ENCODE results near the gene TBX2.
"Not testable (repeated sequence)": the region's sequence is repeated elsewhere in the genome, so short reads cannot be mapped to it uniquely, and the experiment has no call there.

TBX2 gene

DNA sequence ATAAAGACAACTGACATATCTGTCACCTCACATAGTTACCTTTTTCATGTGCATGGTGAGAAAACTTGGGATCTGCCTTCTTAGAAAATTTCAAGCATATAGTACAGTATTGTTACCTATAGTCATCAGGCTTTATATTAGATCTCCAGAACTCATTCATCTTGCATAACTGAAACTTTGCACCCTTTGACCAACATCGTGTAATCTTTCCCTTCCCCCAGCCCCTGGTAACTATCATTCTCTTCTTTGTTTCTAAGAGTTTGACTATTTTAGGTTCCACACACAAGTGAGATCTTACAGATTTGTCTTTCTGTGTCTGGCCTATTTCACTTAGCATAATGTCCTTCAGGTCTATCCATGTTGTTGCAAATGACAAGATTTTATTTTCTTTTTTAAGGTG lies 29.6 kb downstream of the TBX2 start:
- no peak for DNase-seq (ENCODE audit: low read depth)
- TF ChIP-seq, protein P1, sequence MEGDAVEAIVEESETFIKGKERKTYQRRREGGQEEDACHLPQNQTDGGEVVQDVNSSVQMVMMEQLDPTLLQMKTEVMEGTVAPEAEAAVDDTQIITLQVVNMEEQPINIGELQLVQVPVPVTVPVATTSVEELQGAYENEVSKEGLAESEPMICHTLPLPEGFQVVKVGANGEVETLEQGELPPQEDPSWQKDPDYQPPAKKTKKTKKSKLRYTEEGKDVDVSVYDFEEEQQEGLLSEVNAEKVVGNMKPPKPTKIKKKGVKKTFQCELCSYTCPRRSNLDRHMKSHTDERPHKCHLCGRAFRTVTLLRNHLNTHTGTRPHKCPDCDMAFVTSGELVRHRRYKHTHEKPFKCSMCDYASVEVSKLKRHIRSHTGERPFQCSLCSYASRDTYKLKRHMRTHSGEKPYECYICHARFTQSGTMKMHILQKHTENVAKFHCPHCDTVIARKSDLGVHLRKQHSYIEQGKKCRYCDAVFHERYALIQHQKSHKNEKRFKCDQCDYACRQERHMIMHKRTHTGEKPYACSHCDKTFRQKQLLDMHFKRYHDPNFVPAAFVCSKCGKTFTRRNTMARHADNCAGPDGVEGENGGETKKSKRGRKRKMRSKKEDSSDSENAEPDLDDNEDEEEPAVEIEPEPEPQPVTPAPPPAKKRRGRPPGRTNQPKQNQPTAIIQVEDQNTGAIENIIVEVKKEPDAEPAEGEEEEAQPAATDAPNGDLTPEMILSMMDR (IDR thresholded peaks at IDR 0.05; ENCODE audit: insufficient read depth, low read depth, low read length, missing control alignments): no peak
- H3K4me3 ChIP-seq (ENCODE audit: low read length): no peak overlapping the region

DNA sequence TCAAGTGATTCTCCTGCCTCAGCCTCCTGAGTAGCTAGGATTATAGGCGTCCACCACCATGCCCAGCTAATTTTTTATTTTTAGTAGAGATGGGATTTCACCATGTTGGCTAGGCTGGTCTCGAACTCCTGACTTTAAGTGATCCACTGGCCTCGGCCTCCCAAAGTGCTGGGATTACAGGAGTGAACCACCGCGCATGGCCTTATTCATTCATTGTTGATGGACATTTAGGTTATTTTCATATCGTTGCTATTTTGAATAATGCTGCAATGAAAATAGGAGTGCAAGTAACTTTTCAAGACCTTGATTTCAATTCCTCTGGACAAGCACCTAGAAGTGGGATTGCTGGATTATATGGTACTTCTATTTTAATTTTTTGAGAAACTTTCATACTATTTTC lies 30.2 kb downstream of the TBX2 start:
- H3K4me3 ChIP-seq (ENCODE audit: low read length); DNase-seq (ENCODE audit: low read depth): not testable (repeated sequence)

DNA sequence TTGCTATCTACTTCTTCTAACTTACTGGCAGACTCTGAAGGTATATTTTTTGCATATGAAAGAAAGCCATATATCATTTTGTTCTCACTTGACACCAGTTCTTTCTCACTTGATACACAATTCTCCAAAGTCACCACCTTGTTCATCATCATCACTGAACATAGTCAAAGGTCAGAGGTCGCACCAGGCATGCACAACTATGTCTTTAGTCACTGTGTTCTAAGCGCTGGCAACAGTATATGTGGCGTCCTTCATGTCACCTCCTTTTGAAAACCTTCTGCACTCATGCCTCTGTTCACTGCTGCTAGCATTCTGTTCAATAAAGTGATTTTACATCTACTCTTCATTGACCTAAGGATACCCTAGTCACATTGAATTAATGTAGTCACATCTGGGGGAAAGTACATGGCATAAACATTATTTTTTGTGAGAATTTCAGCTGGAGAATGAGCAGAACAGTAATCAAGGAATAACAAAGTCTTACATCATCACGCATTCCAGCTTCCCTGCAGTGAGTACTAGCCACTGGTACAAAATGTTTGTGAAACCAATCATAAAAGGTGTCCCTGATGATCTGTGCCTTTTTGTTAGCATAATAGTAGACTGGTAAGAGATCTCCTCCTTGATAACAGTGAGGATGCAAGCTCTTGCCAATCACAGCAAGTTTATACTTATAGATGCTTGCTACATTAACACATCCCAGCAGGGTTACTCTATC lies 32.1 kb downstream of the TBX2 start:
- H3K4me3 ChIP-seq (ENCODE audit: low read length): no peak overlapping the region
- TF ChIP-seq, protein P1 (IDR thresholded peaks at IDR 0.05; ENCODE audit: insufficient read depth, low read depth, low read length, missing control alignments): no peak
- DNase-seq (ENCODE audit: low read depth): no peak

DNA sequence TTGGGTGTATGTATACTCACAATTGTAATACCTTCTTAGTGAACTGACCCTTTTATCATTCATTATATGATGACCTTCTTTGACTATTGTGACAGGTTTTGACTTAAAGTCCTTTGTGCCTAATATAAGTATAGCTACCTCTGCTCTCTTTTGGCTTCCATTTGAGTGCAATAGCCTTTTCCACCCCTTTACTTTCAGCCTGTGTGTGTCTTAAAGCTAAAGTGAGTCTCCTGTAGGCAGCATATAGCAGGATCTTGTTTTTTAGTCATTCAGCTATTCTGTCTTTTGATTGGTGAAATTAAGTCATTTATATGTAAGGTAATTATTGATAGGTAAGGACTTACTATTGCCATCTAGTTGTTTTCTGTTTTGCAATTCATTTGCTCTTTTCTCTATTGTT lies 36.6 kb downstream of the TBX2 start:
- TF ChIP-seq, protein P1 (IDR thresholded peaks at IDR 0.05; ENCODE audit: insufficient read depth, low read depth, low read length, missing control alignments): no peak
- H3K4me3 ChIP-seq (ENCODE audit: low read length): no peak overlapping the region
- DNase-seq (ENCODE audit: low read depth): no peak

DNA sequence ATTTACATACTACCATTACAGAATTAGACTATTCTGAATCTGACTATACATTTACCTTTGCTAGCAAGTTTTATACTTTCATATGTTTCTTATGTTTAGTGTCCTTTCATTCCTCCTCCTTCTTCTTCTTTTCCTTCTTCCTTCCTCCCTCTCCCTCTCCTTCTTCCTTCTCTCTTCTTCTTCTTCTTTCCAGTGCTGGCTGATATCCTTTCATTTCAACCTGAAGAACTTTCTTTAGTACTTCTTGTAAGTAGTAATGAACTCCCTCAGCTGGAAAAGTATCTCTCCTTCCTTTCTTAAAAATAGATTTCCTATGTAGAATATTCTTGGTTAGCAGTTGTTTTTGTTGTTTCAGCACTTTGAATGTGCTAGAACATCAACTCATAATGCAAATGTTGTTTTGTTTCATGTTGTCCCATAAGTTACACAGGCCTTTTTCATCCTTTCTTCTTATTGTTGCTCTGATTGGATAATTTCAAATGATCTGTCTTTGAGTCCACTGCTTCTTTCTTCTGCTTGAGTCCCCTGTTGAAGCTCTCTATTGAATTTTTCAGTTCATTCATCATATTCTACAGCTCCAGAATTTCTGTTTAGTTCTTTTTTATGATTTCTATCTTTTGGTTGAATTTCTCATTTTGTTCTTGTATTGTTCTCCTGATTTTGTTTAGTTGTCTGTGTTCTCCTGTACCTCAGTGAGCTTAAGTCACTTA lies 37.5 kb downstream of the TBX2 start:
- no peak for DNase-seq (ENCODE audit: low read depth)
- TF ChIP-seq, protein P1 (IDR thresholded peaks at IDR 0.05; ENCODE audit: insufficient read depth, low read depth, low read length, missing control alignments): no peak
- H3K4me3 ChIP-seq (ENCODE audit: low read length): no peak overlapping the region

DNA sequence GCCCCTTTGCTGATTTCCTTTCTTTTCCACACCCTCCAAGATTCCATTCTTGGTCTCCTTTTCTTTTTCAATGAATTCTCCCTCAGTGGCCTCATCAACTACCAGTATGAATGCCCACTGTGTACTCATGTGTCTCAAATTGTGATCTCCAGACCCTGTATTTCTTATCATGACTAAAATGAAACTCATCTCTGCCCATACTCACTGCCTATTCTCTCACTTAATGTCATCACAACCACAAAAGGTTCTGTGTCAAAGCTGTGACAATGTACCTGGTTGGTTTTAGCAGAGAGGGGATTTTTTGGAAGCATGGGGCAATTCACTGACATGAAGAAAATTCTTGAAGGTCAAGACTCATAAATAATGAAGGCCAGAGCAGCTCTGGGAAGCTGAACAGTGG lies 41.1 kb downstream of the TBX2 start:
- no peak for DNase-seq (ENCODE audit: low read depth)
- no peak overlapping the region for H3K4me3 ChIP-seq (ENCODE audit: low read length)
- TF ChIP-seq, protein P1 (IDR thresholded peaks at IDR 0.05; ENCODE audit: insufficient read depth, low read depth, low read length, missing control alignments): no peak

DNA sequence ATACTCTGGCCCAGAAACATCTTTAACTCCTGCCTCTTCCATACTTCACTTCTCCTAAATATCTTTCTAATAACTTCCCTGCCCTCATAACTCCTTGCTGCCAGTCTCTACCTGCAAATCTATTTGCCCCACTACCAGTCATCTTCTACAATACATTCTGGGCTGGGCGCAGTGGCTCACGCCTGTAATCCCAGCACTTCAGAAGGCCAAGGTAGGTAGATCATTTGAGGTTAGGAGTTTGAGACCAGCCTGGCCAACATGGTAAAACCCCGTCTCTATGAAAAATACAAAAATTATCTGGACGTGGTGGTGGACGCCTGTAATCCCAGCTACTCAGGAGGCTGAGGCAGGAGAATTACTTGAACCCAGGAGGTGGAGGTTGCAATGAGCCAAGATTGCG lies 41.9 kb downstream of the TBX2 start:
- DNase-seq (ENCODE audit: low read depth); H3K4me3 ChIP-seq (ENCODE audit: low read length): not testable (repeated sequence)

Data from epithelial cell of esophagus (primary cell).